Measurements from ENCODE around the gene SPEN. TPM values are rescaled to one million over a fixed set of nuclear protein-coding genes. Genes with fewer than 3 reads are reported as not detected.
A peak's percentile ranks its signal among the peaks of the same experiment; 100 is the strongest.
"Not testable (repeated sequence)": the region's sequence is repeated elsewhere in the genome, so short reads cannot be mapped to it uniquely, and the experiment has no call there.

SPEN gene
- total and polyA plus RNA-seq, 2 experiments from 2014 or later = 25.8 to 31.6 TPM

GRCh38 chr1:15816674-15817073, 30.8 kb upstream of the SPEN start:
- Histone ChIP-seq H3K27ac (no peak overlapping the region), H3K4me3 (no peak overlapping the region), H3K27me3 (no peaks in the 10 kb centered on the region), H3K4me1 (ENCODE audit: low read depth) (no peaks in the 10 kb centered on the region), H3K9me3 (ENCODE audit: low read depth) (no peaks in the 10 kb centered on the region), H3K36me3 (no peaks in the 10 kb centered on the region)
- TF ChIP-seq, protein P1, sequence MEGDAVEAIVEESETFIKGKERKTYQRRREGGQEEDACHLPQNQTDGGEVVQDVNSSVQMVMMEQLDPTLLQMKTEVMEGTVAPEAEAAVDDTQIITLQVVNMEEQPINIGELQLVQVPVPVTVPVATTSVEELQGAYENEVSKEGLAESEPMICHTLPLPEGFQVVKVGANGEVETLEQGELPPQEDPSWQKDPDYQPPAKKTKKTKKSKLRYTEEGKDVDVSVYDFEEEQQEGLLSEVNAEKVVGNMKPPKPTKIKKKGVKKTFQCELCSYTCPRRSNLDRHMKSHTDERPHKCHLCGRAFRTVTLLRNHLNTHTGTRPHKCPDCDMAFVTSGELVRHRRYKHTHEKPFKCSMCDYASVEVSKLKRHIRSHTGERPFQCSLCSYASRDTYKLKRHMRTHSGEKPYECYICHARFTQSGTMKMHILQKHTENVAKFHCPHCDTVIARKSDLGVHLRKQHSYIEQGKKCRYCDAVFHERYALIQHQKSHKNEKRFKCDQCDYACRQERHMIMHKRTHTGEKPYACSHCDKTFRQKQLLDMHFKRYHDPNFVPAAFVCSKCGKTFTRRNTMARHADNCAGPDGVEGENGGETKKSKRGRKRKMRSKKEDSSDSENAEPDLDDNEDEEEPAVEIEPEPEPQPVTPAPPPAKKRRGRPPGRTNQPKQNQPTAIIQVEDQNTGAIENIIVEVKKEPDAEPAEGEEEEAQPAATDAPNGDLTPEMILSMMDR (IDR thresholded peaks at IDR 0.05; ENCODE audit: low read depth, low read length) = no peak
- DNase-seq (ENCODE audit: low read depth in 1 of 2, low spot score in 1 of 2) = no peak

DNA sequence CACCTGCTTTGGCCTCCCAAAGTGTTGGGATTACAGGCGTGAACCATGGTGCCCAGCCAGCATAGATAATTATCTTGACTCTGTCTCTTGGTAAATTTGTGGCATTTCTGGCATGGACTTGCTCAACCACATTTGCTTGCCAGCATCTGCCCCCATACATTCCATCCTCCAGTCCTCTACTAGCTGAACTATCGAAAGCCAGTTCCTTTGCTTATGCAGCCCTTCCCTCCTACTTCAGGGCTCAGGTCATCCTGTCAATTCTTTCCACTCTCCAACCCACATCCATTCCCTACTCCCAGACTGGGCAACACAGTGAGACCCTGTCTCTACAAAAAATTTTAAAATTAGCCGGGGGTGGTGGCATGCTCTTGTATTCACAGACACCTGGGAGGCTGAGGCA, 27.0 kb upstream of the SPEN start:
- TF ChIP-seq, protein P1 (IDR thresholded peaks at IDR 0.05; ENCODE audit: low read depth, low read length) = no peak
- no peaks in the 10 kb centered on the region for H3K9me3 ChIP-seq (ENCODE audit: low read depth)
- peak in 1 of 2 donors; percentile 31 for DNase-seq (ENCODE audit: low read depth in 1 of 2, low spot score in 1 of 2)
- no peaks in the 10 kb centered on the region for H3K27me3 ChIP-seq
- no peak overlapping the region for H3K27ac ChIP-seq
- H3K36me3 ChIP-seq = no peaks in the 10 kb centered on the region
- H3K4me3 ChIP-seq = no peak overlapping the region
- H3K4me1 ChIP-seq (ENCODE audit: low read depth) = no peaks in the 10 kb centered on the region

DNA sequence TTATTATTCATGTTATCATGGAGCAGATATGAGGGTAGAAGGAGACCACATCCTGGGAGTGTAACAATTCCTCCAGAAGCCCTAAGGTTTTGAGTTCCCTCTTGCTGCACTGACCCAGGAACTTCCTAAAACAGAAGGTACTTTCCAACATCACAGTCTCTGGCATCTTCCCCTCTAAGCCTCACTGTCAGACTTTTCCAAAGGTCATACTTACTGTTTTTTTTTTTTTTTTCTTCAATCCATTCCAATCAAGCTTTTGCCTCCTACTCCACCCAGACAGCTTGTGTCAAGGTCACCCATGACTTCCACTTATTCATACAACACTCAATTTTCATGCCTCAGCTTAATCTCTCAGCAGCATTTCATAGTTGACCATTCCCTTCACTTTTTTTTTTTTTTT, 21.7 kb upstream of the SPEN start:
- peak in 1 of 2 donors; percentile 59 for DNase-seq (ENCODE audit: low read depth in 1 of 2, low spot score in 1 of 2)
- no peaks in the 10 kb centered on the region for H3K27me3 ChIP-seq
- no peak overlapping the region for H3K4me3 ChIP-seq
- TF ChIP-seq, protein P1 (IDR thresholded peaks at IDR 0.05; ENCODE audit: low read depth, low read length) = no peak
- H3K4me1 ChIP-seq (ENCODE audit: low read depth) = no peaks in the 10 kb centered on the region
- H3K36me3 ChIP-seq = no peaks in the 10 kb centered on the region
- no peaks in the 10 kb centered on the region for H3K9me3 ChIP-seq (ENCODE audit: low read depth)
- H3K27ac ChIP-seq = no peak overlapping the region

GRCh38 chr1:15826810-15827507, 20.5 kb upstream of the SPEN start:
- H3K9me3 ChIP-seq (ENCODE audit: low read depth) = no peaks in the 10 kb centered on the region
- no peaks in the 10 kb centered on the region for H3K4me1 ChIP-seq (ENCODE audit: low read depth)
- H3K27me3 ChIP-seq = no peaks in the 10 kb centered on the region
- no peak overlapping the region for H3K4me3 ChIP-seq
- TF ChIP-seq, protein P1 (IDR thresholded peaks at IDR 0.05; ENCODE audit: low read depth, low read length) = no peak
- H3K36me3 ChIP-seq = no peaks in the 10 kb centered on the region
- no peak overlapping the region for H3K27ac ChIP-seq
- DNase-seq (ENCODE audit: low read depth in 1 of 2, low spot score in 1 of 2) = no peak

GRCh38 chr1:15827567-15827966, 19.9 kb upstream of the SPEN start:
- DNase-seq (ENCODE audit: low read depth in 1 of 2, low spot score in 1 of 2); H3K4me1 ChIP-seq (ENCODE audit: low read depth); H3K4me3 ChIP-seq; H3K9me3 ChIP-seq (ENCODE audit: low read depth); H3K36me3 ChIP-seq; H3K27me3 ChIP-seq; H3K27ac ChIP-seq: not testable (repeated sequence)

GRCh38 chr1:15828931-15829330, 18.6 kb upstream of the SPEN start:
- H3K27ac ChIP-seq; DNase-seq (ENCODE audit: low read depth in 1 of 2, low spot score in 1 of 2); H3K36me3 ChIP-seq; H3K4me1 ChIP-seq (ENCODE audit: low read depth); H3K4me3 ChIP-seq; H3K9me3 ChIP-seq (ENCODE audit: low read depth); H3K27me3 ChIP-seq: not testable (repeated sequence)
